Fibroblast of lung (primary cell): ENCODE data around the gene DNAJC6.

Experiments used
- CTCF ChIP-seq, 2 donors: IDR thresholded peaks in 1 of 2; conservative IDR thresholded peaks in 1 of 2; 1 replicate in 1 of 2; 2 replicates in 1 of 2; pipeline ENCODE4 v1.5.1; 2011 to 2012; ENCODE audit warnings: low read length in 2 of 2, control low read depth in 1 of 2, inconsistent platforms in 1 of 2, low read depth in 1 of 2, mild to moderate bottlenecking in 1 of 2
- EZH2 ChIP-seq: IDR thresholded peaks from 2 replicates; pipeline ENCODE4 v1.5.1; 2012; ENCODE audit warnings: low read length, control low read depth, mild to moderate bottlenecking; ENCODE audit errors: missing control alignments

- no peak for TF ChIP-seq CTCF (conservative IDR thresholded peaks at IDR 0.05 in 1 of 2, IDR thresholded peaks at IDR 0.05 in 1 of 2; ENCODE audit: low read depth in 1 of 2, low read length in 2 of 2)
- TF ChIP-seq EZH2: no peak
These were observed 11.6 kb upstream of the DNAJC6 start for GRCh38 chr1:65297706-65298105.
